Smooth muscle cell of the brain vasculature (primary cell): ENCODE results near the gene ELL.

Experiments used
- DNase-seq: peaks from one replicate; pipeline ENCODE4 v3.0.0-alpha.2; 2012; ENCODE audit warnings: low read depth, low spot score

ELL gene

DNA sequence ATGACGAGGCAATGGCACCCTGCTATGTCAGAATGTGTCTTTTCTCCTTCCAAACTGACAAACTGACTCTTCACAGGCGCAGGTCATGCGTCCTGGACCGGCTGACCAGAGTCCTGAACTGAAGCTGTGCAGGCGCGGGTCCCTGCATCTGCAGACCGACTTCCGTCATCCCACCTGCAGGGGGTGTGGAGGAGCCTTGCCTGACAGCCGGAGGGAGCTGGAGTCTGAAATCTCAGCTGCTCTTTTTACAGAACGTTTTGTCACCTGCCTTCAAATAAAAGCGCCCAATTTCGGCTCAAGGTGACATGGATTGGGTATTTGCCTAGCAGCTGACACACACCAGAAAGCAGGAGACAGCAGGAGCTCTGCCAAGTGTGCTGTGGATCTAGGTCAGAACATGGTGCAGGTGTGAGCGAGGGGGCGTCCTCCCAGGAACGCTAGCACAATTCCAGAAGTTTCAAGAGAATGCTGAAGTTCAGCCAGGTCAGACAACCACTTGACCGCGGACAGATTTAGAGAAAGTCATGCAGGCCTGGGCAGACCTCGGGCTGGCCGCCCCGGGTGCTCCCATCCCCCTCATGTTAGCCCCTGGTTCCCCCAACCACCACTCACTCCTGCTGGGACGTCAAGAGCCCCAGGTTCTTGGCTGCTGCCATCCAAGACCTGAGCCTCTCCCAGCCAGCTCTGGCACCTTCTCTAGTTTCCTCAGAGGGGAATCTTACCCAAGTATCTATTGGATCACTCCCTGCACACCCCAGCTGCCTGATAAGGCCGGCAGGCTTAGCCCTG lies 32.8 kb downstream of the ELL start:
- no peak for DNase-seq

DNA sequence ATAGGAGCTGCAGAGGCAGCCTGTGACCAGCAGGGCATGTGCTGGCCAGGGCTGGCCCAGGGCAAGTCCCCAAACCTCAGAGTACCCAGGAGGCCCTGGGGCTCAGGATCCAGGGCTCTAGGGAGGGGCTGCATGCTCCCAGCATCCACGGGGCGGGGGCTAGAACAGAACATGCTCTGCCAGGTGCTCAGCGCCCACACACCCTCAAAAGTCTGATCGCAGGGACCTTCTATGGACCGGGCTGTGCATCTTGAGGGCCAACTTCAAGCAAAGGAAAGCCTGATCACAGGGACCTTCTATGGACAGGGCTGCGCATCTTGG lies 33.5 kb downstream of the ELL start:
- no peak for DNase-seq

DNA sequence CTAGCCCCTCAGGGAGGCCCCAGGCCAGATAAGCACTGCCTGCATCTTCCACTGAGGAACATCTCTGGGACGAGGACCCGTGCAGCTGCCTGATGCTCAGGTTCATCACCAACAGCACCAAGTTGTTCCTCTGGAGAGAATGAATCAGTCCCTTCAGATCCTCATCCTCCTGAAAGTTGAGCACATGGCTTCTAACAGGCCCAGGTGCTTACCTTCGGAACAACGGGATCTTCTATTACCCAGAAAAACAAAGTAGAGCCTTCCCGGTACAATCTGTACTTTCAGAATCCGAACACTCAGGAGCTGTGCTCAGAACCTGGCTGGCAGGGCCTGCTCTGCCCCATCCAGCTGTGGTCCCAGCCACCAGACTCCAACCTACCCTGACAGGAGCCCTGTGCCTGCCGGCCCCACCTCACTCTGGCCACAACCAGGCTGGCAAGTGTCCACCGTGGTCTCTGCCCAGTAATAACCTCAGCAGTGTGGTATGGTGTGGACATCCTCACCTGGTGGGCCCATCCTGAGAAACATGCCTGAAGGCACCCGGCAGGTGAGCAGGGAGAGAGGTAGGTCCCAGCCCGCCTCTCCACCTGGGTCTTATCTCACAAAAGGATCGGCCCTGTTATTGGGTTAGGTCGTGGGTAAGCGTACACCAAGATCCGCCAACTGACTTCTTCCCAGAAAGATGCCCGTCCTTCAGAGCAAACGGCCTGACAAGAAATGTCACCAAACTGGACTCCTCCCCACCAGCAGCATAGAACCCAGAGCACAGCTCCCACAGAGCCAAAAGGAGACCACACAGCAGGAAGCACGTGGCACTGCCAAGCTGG lies 34.1 kb downstream of the ELL start:
- no peak for DNase-seq

DNA sequence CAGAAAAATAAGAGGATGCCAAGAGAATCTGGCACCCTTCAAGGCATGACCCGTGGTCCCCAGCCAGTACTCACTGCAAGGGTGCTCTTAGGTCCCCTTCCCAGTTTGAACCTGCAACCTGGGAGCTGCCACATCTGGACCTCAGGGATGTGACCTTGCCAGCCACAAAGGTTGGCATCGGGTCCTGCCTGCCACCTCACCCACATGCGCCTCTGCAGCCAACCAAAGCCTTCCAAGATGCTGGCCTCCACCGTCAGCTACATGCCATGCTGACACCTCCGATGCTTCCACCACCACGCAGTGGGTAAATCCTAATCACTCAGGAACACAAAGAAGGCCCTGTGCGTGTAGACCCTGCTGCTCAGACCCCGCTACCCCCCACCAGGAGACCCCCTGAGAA lies 35.1 kb downstream of the ELL start:
- DNase-seq, result no peak

DNA sequence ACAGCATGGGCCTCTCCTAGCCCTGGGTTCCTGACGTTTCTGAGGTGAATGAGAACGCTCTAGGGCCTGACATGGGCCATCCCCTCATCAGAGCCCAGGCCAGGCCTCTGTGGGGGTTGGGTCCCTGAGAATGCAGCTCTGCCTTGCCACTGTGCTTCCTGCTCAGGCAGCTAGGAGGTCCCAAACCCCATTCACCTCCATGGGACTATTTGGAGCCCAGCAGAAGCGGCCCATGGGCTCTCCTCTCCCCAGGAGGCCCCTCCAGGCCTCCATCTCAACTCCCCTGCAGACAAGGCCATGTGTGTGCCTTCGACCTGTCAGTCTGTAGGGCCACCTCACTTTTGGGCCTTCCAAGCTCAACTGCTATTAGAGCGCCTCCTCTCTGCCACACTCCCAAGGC lies 36.9 kb downstream of the ELL start:
- no peak for DNase-seq

DNA sequence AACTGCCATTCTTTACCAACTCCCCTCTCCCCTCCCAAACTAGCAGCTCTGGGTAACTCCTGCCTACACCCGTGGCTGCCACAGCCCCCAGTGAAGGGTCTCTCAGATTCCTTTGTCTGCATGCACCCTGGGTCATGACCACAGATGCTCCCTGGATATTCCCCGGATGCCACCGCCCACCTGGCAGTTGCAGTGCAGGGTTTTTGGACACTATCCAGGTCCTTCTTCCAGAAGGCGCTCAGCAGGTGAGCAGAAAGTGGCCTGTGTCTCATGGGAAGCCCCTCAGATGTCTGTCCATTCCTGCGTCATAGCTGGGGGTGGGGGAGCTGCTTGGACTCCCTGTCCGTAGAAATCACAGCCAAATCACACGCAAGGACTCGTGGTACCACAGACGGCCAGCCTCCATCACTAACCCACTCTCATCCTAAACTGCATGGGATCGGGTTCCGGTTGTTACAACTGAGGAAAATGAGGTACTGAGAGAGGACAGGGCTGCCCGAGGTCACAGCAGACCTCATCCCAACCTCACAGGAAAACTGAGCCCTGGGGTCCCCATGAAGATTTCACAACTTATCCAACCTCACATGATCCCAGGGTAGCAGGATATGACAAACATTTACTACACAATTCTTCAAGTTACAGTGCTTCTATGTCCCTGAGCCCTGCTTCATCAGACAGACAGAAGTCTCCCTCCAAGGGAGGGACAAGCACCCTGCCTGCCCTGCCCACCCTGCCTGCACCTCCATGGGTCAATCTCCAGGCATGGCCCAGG lies 38.6 kb downstream of the ELL start:
- no peak for DNase-seq

DNA sequence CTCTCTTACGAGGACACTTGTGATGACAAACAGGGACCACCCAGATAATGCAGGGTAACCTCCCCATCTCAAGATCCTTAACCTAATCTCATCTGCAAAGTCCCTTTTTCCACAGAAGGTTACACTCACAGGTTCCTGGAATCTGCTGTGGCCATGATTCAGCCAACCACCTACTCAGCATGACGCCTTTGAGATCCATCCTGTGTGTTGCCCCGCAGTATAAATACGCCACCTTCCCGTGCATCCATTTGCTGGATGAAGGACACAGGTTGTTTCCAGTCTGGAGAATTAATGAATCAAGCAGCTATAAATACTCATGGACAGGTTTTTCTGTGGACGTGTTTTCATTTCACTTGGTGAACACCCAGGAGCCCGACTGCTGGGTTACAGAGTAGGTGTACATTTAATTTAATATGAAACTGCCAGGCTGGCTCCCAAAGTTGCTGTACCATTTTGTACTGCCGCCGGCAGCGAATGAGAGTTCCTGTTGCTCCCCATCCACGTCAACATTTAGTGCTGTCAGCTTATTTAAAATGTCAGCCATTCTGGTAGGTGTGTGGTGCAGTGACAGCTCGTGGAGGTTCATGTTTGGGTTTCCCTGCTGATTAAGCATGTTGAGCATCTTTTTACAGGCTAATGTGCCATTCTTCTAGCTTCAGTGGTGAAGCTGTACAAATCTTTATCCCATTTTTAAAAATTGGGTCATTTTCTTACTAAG lies 40.2 kb downstream of the ELL start:
- no peak for DNase-seq

DNA sequence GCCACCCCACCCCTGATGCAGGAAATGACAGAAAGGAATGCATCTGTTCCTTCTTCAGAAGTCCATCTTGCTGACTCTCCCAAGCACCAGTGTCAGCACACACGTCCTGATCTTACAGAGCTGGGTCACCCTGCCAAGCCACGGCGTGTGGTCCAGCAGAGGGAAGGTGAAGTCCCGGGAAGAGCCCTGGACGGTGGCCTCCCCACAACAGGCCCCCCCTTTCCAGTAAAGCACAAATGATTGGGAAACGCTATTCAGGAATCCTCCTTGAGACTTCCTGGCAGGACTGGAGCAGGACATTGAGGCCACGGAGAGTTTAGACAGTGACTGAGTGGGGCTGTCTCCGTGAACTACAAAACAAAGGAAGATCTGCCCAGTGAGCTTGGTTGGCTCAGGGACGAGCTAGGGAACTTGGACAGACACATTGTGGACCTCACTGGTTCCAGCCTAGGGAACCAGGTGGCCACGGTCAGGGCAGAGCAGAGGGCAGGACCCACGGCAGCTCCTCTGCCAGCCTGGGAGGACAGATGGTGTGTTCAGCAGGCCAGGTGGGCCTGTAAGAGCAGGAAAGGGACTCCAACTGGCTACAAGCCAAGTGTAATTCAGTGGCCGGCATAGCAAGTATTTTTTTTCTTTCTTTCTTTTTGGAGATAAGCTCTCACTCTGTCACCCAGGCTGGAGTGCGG lies 41.7 kb downstream of the ELL start:
- DNase-seq, result no peak

DNA sequence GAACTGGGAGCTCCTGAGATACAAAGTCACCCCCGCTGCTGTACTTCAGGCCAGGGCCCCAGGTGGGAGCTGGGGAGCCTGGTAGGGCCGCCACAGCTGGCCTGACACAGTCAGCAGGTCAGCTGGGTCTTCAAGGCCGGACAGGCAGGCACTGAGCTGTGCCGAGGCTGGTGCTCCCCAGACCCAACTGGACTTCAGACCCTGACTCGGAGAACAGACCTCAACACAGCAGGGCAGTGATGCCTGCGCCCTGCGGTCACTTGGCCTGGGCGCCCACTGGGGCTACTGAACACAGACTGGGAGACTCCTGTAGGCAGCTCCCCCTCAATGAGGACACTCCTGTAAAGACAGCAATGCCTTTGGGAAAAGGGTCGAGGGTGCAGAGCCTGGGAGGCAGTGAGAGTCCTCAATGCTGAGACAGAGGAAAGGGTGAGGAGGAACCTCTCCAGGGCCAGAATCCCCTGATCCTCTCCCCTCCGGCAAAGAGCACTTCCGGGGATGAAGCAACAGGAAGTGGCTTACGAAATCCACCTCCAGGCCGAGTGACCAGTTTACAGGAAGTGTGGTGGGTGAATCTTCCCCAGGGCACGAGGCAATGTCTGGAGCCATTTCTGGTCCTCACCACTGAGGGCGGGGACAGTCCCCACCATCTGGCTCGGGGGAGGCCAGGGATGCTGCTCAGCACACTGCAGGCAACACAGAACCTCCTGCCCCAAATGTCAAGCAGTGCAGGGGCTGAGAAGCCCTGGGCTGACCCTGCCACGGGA lies 43.1 kb downstream of the ELL start:
- no peak for DNase-seq

DNA sequence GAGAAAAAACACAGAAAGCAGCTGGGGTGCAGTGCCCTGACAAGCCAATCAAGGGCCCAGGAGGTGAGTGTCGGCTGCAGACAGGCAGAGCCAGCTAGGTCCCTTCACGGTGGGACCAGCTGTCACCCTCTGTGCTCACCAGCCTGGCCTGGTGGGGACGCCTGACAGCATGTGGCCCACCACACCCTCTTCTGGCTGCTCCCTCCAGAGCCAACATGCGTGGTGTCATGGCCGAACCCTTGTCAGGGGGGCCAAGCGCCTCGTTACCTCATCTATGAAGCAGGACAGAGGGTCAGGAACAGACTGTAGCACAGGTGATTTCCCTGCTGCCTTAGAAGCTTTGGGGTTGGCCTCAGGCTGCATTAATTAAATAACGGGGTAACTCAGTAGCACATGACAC lies 43.9 kb downstream of the ELL start:
- no peak for DNase-seq

DNA sequence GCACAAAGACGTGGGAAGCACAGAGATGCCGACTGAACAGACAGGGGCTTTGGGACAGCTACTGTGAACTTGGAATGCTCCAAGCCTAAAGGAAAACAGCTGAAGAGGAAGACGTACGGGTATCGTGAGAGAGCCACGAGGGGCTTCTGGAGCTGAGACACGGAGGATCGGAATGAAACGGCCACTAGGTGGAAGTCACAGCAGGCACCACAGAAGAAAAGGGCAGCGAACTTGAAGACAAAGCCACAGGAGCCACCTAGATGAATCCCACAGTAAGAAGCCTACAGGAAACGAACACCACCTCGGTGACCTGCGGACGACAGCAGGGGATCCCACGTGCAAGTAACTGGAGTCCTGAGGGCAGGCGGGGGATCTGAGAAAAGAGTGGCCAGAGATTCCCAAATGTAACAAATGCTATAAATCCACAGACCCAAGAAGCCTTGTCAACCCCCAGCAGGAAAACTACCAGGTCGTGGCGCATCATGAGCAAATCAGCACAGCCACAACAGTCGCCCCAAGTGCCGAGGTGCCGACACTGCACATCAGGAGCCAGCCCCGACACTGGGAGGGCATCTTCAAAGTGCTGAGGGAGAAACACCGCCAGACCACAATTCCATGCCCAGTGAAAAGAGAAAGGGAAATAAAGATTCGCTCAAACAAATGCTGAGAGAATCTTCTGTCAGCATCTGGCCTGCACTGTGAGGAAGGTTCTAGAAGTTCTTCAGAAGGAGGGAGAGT lies 44.7 kb downstream of the ELL start:
- no peak for DNase-seq

DNA sequence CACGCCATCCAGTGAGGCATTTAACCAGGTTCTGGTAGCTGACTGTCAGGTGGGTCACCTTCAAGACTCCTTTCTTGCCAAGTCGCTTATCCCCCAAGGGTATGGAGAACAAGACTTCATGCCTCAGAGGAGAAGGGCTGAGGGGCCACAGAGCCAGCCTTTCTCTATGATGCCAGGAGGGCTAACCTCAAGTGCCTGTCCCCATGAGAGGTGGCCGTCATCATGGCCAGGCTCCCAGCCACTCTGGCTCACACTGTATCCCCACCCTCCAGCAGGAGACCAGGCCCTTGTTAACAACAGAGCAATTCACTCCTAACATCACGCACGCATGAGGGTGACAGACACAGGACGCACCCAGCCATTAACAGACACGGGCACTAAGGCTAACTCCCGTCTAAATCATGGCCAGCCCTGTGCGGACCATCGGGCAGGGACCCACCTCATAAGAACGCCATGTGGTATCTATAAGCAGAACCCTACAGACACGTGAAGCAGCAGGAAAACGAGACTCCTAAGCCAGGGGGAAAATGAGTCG lies 45.3 kb downstream of the ELL start:
- DNase-seq, result no peak

DNA sequence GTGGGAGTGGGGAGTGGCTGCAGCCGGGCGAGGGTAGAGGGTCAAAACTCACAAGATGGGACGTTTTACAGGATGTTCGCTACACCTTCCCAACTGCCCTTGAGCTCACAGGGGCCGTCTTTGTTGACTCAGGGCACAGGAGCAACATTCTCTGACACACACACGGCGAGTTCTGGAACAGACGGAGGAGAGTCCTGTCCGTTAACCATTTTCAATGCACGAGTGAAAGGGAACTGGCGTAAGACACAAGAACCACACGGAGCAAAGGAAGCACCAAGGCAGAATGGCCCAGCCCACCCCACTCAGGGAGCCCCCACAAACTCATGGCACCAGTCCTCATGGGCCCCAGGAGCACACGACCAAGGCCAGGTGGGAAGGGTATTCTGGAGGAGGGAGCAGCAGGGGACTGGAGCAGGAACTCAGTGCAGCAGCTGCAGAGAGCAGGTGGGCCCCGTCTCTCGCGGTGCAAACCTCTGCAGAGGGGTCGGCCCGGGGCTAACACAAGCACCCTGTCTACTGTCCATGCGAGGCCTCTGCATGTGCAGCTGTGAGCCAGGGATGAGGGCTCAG lies 46.0 kb downstream of the ELL start:
- no peak for DNase-seq

DNA sequence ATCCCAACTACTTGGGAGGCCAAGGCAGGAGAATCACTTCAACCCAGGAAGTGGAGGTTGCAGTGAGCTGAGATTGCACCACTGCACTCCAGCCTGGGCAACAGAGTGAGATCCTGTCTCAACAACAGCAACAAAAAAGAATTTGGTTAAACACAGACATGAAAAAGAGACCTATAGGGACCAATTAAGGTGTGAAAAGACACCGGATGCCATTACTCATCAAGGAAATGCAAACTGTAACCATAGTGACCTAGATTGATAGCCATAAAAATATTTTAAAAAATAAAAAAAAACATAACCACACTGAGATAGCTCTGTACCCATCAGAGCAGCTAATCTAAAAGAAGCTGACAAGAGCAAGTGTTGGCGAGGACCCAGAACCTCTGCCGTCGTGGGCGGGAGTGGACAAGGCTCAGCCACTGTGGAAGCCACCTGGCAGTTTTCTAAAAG lies 46.8 kb downstream of the ELL start:
- DNase-seq, result no peak

DNA sequence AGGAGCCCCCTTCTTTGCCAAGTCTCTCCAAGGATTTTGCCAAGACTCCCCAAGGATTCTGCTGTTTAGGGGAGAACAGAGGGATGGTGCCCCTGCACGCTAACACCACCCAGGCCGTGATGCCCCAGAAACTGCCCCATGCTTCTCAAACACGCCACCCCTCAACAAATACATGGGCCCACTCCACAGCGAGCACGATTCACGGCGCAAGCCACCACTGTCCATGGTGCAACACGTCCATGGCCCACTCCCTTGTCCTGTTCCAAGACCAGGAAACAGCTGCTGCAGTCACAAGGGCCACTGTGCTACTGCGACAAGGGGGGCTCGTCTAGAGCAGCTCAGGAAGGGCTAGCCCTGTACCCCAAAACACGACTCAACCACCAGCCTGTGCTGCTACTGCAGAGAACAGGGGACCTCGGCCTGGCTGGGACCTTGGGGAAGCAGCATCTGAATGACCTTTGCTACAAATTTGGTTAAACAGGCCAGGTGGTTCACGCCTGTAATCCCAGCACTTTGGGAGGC lies 47.4 kb downstream of the ELL start:
- no peak for DNase-seq

DNA sequence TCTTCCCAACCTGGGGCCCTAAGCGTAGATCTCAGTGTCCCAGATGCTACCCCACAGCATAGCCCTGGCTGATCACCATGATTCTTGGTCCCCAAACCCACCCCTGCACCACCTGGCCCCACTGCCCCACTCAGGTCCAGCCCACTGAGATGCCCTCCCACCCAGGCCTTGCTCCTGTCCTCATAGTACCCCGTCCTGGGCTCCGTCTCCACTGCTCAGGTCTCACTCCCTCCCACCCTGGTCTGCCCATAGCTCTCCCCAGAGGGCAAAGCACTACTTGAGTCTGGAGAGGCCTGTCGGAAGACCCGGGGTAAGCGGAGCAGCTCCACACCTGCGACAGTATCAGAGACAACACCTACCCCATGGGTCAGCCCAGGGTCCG lies 48.2 kb downstream of the ELL start:
- DNase-seq, result no peak

DNA sequence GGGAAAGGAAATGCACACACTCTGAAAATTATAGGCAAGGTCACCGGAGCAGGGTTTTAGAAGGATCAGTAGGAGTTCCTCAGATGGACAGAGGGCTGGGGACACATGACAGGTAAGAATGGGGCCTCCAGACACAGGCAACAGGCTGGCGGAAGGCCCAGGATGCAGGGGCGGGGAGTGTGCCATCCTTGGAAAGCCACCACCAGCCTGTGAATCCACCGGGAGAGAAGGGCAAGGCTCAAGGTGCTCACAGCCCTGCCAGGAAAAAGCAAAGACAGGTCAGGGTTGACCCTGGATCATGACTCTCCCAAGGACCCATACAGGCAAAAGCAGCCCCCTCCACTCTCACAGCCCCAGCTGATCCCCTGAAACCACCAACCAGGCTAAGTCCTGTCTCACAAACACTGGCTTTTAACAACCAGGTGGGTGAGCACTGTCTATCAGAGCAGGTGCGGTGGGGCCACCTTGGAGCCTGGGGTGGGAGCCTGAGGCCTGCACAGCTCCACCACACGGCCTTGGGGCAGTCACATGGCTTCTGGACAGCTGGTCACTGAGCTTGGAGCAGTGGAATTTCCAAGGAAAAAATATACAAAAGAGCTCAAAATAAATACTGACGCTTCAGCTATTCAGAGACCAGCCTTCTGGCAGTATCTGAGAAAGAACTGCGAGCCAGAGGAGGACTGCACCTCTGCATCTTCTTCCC lies 48.7 kb downstream of the ELL start:
- no peak for DNase-seq

DNA sequence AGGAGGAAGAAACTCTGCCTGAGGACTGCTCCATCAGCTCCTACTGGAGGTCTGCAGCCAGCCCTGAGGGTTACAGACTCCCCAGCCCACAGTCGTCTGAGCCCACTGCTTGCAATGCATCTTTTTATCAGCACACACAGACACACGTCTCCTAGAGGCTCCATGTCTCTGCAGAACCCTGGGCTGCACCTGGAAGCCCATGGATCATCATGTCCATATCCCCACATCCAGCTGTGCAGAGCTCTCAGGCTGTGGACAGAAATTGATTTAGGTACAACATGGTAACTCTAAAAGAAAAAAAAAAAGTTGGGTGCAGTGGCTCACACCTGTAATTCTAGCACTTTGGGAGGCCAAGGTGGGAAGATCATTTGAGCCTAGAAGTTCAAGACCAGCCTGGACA lies 51.1 kb downstream of the ELL start:
- no peak for DNase-seq
